ENCODE data around the gene FBRSL1.

FBRSL1 gene

DNA sequence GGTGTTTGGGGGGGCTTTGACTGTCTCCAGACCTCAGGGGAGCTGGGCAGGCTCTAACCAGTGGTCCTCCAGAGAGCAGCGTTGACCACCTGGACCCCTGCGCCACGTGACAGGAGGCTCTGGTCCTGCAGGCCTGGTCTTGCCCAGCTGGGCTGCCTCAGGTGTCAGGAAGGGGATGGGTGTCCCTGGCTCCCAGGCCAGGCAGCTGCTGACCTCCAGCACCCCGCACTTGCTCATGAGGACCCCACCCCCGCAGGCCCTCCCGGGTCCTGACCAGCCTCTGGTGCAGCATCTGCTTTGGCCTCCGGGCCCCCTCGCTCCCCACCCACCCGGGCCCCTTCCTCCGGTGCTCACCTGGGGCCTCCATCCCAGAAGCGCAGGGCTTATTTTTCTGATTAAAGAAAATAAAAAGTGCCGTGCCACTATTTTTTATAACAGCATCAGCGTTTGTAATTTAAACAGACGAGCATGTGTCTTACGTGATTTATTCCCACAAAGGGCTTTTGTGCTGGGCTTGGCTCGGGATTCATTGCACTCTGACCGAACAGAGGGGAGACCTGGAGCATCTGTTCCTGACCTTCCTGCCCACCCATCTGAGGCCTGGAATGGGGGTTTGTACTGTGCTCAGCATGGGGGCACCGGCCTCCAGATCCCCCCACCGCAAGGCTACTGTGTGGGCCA, 21.7 kb downstream of the FBRSL1 start:
- no peaks in the 10 kb centered on the region for H3K27me3 ChIP-seq (replicated peaks; ENCODE audit: control insufficient read depth, insufficient read depth, low read length)
- peaks cover 7% of the 10 kb centered on the region for H3K4me1 ChIP-seq (ENCODE audit: control insufficient read depth, insufficient read depth, low read length)
- no peak for DNase-seq (ENCODE audit: low read depth)
- no peak overlapping the region for H3K4me3 ChIP-seq (ENCODE audit: low read length)
- H3K9ac ChIP-seq (ENCODE audit: low read length): no peak overlapping the region
- H3K36me3 ChIP-seq (ENCODE audit: control insufficient read depth, insufficient read depth, low read length, severe bottlenecking): no peaks in the 10 kb centered on the region
- H3K9me3 ChIP-seq (ENCODE audit: control insufficient read depth, low read length): no peaks in the 10 kb centered on the region

- H3K27me3 ChIP-seq (replicated peaks; ENCODE audit: control insufficient read depth, insufficient read depth, low read length): no peaks in the 10 kb centered on the region
- no peak overlapping the region for H3K4me3 ChIP-seq (ENCODE audit: low read length)
- no peaks in the 10 kb centered on the region for H3K4me1 ChIP-seq (ENCODE audit: control insufficient read depth, insufficient read depth, low read length)
- DNase-seq (ENCODE audit: low read depth): no peak
- H3K9me3 ChIP-seq (ENCODE audit: control insufficient read depth, low read length): no peaks in the 10 kb centered on the region
- no peaks in the 10 kb centered on the region for H3K36me3 ChIP-seq (ENCODE audit: control insufficient read depth, insufficient read depth, low read length, severe bottlenecking)
- H3K9ac ChIP-seq (ENCODE audit: low read length): no peak overlapping the region
These were observed 22.5 kb downstream of the FBRSL1 start for GRCh38 chr12:132512197-132513069.

DNA sequence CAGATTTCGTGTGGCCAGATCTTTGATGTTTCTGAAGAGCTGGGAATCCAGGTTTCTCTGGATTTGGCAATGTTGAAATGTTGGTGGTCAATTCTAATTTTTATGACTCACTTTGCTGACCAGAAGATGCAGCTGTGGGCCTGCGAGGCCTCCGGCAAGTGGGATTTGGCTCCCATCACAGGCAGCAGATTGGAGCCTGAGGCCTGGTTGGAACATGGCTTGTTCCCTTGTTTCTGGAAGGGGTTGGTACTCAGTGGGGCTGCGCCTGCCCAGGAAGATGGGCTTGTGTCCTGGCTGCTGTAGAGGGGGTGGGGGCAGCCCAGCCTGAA, 23.1 kb downstream of the FBRSL1 start:
- no peak overlapping the region for H3K4me3 ChIP-seq (ENCODE audit: low read length)
- DNase-seq (ENCODE audit: low read depth): no peak
- H3K27me3 ChIP-seq (replicated peaks; ENCODE audit: control insufficient read depth, insufficient read depth, low read length): no peaks in the 10 kb centered on the region
- peak overlapping the region; percentile 20 for H3K9ac ChIP-seq (ENCODE audit: low read length)
- H3K9me3 ChIP-seq (ENCODE audit: control insufficient read depth, low read length): no peaks in the 10 kb centered on the region
- no peaks in the 10 kb centered on the region for H3K4me1 ChIP-seq (ENCODE audit: control insufficient read depth, insufficient read depth, low read length)
- H3K36me3 ChIP-seq (ENCODE audit: control insufficient read depth, insufficient read depth, low read length, severe bottlenecking): peaks cover 1% of the 10 kb centered on the region

DNA sequence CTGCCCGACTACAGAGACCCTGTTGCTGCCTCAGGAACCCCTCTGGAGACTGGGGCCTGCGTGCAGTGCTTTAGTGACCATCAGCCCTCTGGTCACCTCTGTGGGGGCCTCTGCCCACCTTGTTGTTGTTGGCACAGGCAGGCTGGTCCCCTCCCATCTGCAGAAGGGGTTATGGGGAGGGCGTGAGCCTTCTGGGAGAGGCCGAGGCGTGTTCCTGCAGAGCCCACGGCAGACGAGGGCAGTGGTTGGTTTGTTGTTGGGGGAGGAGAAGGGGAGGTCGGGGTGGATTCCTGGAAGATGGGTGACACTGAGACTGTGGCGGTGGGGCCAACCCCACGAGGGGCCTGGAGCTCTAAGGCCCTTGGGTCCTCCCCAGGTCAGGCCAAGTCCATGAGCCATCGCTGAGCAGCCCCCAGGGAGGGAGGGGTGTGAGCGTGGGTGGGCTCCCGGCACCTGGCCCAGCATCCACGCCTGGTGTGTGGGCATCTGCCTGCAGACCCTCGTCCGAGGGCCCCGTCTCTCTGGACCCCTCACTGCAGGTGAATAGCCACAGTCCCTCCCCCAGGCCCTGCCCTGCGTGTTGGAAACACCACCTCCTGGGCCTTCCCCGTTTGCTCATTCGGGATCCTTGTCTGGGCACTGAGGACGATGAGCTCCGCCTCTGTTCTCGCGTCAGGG, 23.6 kb downstream of the FBRSL1 start:
- H3K4me1 ChIP-seq (ENCODE audit: control insufficient read depth, insufficient read depth, low read length): no peaks in the 10 kb centered on the region
- no peaks in the 10 kb centered on the region for H3K9me3 ChIP-seq (ENCODE audit: control insufficient read depth, low read length)
- H3K9ac ChIP-seq (ENCODE audit: low read length): peak overlapping the region; percentile 20
- DNase-seq (ENCODE audit: low read depth): no peak
- H3K27me3 ChIP-seq (replicated peaks; ENCODE audit: control insufficient read depth, insufficient read depth, low read length): no peaks in the 10 kb centered on the region
- H3K36me3 ChIP-seq (ENCODE audit: control insufficient read depth, insufficient read depth, low read length, severe bottlenecking): peaks cover 7% of the 10 kb centered on the region
- H3K4me3 ChIP-seq (ENCODE audit: low read length): no peak overlapping the region

DNA sequence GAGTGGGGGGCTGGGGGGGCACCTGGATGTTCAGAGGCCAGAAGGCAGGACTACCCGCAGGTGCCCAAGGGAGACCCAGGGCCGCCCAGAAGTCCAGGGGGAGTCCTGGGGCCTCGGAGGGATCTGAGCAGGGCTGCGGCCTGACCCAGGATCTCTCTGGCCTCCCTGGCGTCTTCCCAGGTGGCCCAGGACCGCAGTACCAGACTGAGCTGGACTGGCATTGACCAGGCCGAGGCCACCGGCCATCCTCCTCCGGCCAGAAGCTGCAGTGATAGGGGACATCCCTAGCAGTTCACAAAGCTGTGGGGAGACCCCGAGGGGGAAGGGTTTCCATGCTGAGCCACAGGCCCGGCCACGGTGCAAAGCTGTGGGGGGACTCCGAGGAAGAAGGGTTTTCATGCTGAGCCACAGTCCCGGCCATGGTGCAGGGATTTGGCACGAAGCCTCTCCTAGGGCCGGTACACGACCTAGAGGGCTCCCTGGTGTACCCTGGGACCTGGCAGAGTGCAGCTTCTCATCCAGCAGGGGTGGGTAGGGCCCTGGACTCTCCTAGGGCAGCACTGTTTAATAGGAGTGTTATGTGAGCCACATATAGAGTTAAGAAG, 24.4 kb downstream of the FBRSL1 start:
- H3K4me1 ChIP-seq (ENCODE audit: control insufficient read depth, insufficient read depth, low read length): no peaks in the 10 kb centered on the region
- peaks cover 10% of the 10 kb centered on the region for H3K36me3 ChIP-seq (ENCODE audit: control insufficient read depth, insufficient read depth, low read length, severe bottlenecking)
- H3K4me3 ChIP-seq (ENCODE audit: low read length): no peak overlapping the region
- H3K9me3 ChIP-seq (ENCODE audit: control insufficient read depth, low read length): no peaks in the 10 kb centered on the region
- H3K9ac ChIP-seq (ENCODE audit: low read length): no peak overlapping the region
- no peaks in the 10 kb centered on the region for H3K27me3 ChIP-seq (replicated peaks; ENCODE audit: control insufficient read depth, insufficient read depth, low read length)
- DNase-seq (ENCODE audit: low read depth): no peak

DNA sequence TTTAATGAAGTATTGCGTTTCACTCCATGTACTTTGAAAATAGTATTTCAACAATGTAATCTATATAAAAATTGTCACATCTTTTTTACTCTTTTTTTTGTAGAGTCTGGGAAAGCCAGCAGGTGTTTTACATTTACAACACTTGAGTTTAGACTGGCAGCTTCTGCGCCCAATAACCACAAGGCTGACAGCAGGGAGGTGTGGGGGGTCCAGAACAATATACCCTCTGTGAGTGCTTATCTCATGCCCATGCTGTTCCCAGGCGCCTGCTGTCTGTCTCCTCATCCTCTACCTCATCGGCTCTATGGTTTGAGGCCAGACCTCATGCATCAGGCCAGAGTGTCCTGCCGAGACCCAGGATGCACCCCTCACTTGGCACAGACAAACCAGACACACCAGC, 24.9 kb downstream of the FBRSL1 start:
- Histone ChIP-seq H3K9ac (ENCODE audit: low read length) (no peak overlapping the region), H3K9me3 (ENCODE audit: control insufficient read depth, low read length) (no peaks in the 10 kb centered on the region), H3K4me1 (ENCODE audit: control insufficient read depth, insufficient read depth, low read length) (no peaks in the 10 kb centered on the region), H3K27me3 (replicated peaks; ENCODE audit: control insufficient read depth, insufficient read depth, low read length) (no peaks in the 10 kb centered on the region), H3K36me3 (ENCODE audit: control insufficient read depth, insufficient read depth, low read length, severe bottlenecking) (peaks cover 10% of the 10 kb centered on the region), H3K4me3 (ENCODE audit: low read length) (no peak overlapping the region)
- DNase-seq (ENCODE audit: low read depth): no peak

DNA sequence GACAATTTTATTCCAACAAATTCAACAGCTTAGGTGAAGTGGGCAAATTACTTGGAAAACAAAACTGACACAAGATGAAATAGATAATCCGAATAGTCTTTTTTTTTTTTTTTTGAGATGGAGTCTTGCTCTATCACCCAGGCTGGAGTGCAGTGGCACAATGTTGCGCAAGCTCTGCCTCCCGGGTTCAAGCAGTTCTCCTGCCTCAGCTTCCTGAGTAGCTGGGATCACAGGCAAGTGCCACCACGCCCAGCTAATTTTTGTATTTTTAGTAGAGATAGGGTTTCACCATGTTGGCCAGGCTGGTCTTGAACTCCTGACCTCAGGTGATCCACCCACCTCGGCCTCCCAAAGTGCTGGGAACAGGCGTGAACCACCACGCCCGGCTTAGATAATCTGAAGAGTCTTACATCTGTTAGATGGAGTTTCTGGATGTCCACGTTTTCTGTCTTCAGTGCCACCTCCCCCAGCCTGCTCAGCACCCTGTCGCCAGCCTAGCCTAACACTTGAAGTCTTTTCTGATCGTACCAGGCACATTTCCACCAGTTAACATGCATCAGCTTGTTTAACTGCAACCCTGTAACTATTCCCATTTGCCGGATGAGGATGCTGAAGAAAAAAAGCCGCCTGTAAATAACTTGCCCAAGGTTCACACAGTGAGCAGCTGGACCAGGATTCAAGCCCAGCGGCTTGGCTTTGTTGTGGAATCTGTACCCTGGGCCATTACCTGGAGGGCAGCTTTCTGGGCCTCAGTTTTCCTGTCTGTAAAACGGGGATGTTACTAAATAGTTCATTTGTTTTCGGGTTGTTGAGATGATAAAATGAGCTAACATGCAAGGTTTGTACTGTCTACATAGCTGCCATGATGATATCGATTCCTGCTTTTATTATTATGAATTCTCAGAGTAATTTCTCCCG, 26.4 kb downstream of the FBRSL1 start:
- DNase-seq (ENCODE audit: low read depth): no peak
- Histone ChIP-seq H3K27me3 (replicated peaks; ENCODE audit: control insufficient read depth, insufficient read depth, low read length) (no peaks in the 10 kb centered on the region), H3K4me1 (ENCODE audit: control insufficient read depth, insufficient read depth, low read length) (no peaks in the 10 kb centered on the region), H3K9me3 (ENCODE audit: control insufficient read depth, low read length) (no peaks in the 10 kb centered on the region), H3K36me3 (ENCODE audit: control insufficient read depth, insufficient read depth, low read length, severe bottlenecking) (peaks cover 10% of the 10 kb centered on the region), H3K9ac (ENCODE audit: low read length) (no peak overlapping the region), H3K4me3 (ENCODE audit: low read length) (no peak overlapping the region)

- Histone ChIP-seq H3K9me3 (ENCODE audit: control insufficient read depth, low read length) (no peaks in the 10 kb centered on the region), H3K4me1 (ENCODE audit: control insufficient read depth, insufficient read depth, low read length) (no peaks in the 10 kb centered on the region), H3K27me3 (replicated peaks; ENCODE audit: control insufficient read depth, insufficient read depth, low read length) (no peaks in the 10 kb centered on the region), H3K9ac (ENCODE audit: low read length) (no peak overlapping the region), H3K4me3 (ENCODE audit: low read length) (no peak overlapping the region), H3K36me3 (ENCODE audit: control insufficient read depth, insufficient read depth, low read length, severe bottlenecking) (peaks cover 10% of the 10 kb centered on the region)
- no peak for DNase-seq (ENCODE audit: low read depth)
These were observed 27.2 kb downstream of the FBRSL1 start for GRCh38 chr12:132517013-132517739.

GRCh38 chr12:132517740-132518100, 27.8 kb downstream of the FBRSL1 start:
- DNase-seq (ENCODE audit: low read depth): no peak
- Histone ChIP-seq H3K27me3 (replicated peaks; ENCODE audit: control insufficient read depth, insufficient read depth, low read length) (no peaks in the 10 kb centered on the region), H3K4me3 (ENCODE audit: low read length) (no peak overlapping the region), H3K36me3 (ENCODE audit: control insufficient read depth, insufficient read depth, low read length, severe bottlenecking) (peaks cover 10% of the 10 kb centered on the region), H3K4me1 (ENCODE audit: control insufficient read depth, insufficient read depth, low read length) (no peaks in the 10 kb centered on the region), H3K9me3 (ENCODE audit: control insufficient read depth, low read length) (no peaks in the 10 kb centered on the region), H3K9ac (ENCODE audit: low read length) (no peak overlapping the region)

DNA sequence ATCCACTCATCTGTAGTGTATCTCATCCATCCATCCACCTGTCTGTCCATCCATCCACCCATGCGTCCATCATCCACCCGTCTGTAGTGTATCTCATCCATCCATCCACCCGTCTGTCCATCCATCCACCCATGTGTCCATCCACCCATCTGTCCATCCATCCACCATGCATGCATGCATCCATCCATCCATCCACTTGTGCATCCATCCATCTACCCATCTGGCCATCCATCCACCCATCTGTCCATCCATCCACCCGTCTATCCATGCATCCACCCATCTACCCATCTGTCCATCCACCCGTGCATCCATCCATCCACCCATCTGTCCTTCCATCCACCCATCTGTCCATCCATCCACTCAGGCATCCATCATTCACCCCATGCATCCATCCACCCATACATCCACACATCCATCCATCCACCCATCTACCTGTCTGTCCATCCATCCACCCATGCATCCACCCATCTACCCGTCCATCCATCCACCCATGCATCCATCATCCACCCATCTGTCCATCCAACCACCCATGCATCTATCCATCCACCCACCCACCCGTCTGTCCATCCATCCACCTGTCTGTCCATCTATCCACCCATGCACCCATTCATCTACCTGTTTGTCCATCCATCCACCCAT, 28.5 kb downstream of the FBRSL1 start:
- H3K36me3 ChIP-seq (ENCODE audit: control insufficient read depth, insufficient read depth, low read length, severe bottlenecking): peaks cover 10% of the 10 kb centered on the region
- DNase-seq (ENCODE audit: low read depth): no peak
- H3K4me3 ChIP-seq (ENCODE audit: low read length): no peak overlapping the region
- H3K9me3 ChIP-seq (ENCODE audit: control insufficient read depth, low read length): no peaks in the 10 kb centered on the region
- H3K27me3 ChIP-seq (replicated peaks; ENCODE audit: control insufficient read depth, insufficient read depth, low read length): no peaks in the 10 kb centered on the region
- no peak overlapping the region for H3K9ac ChIP-seq (ENCODE audit: low read length)
- H3K4me1 ChIP-seq (ENCODE audit: control insufficient read depth, insufficient read depth, low read length): no peaks in the 10 kb centered on the region
